Transverse colon (tissue), 4 donors: ENCODE results near the gene CFAP65. TPM values are rescaled to one million over a fixed set of nuclear protein-coding genes. Genes with fewer than 3 reads are reported as not detected.

ENCODE experiments used
- DNase-seq: peaks from one replicate; pipeline ENCODE4 v3.0.0-alpha.2; 2019
- H3K27ac ChIP-seq, 4 donors: fragments of 200-600 bp; sonication (generic); 2 replicates each; pipeline ENCODE4 v1.5.1; 2016 to 2018; ENCODE audit warnings: inconsistent platforms in 4 of 4
- H3K27me3 ChIP-seq: fragments of 200-600 bp; sonication (generic); 2 replicates; pipeline ENCODE4 v1.5.1; 2017; ENCODE audit warnings: inconsistent platforms
- H3K36me3 ChIP-seq, 4 donors: fragments of 200-600 bp; sonication (generic); 2 replicates each; pipeline ENCODE4 v1.5.1; 2017 to 2019; ENCODE audit warnings: inconsistent platforms in 4 of 4
- H3K4me1 ChIP-seq, 4 donors: fragments of 200-600 bp; sonication (generic); 2 replicates each; pipeline ENCODE4 v1.5.1; 2017 to 2020; ENCODE audit warnings: inconsistent platforms in 4 of 4
- H3K4me3 ChIP-seq, 4 donors: fragments of 200-600 bp; sonication (generic); 1 replicate in 1 of 4; 2 replicates in 3 of 4; pipeline versions ENCODE4 v1.5.1 to v1.6.1; 2017 to 2019; ENCODE audit warnings: inconsistent platforms in 4 of 4
- H3K9me3 ChIP-seq, 2 donors: fragments of 200-600 bp; sonication (generic); 2 replicates each; pipeline ENCODE4 v1.5.1; 2017 to 2019; ENCODE audit warnings: inconsistent platforms in 2 of 2
- CTCF ChIP-seq, 5 experiments: fragments of 200-600 bp in 3 of 5; fragments of 450-650 bp in 2 of 5; sonication (generic) in 3 of 5; IDR thresholded peaks; 1 replicate in 2 of 5; 2 replicates in 3 of 5; pipeline ENCODE4 v1.5.1; 2016 to 2017; ENCODE audit warnings: antibody characterized with exemption in 5 of 5, inconsistent platforms in 3 of 5, mild to moderate bottlenecking in 2 of 5, moderate library complexity in 1 of 5
- EP300 ChIP-seq: sonication (generic); formaldehyde crosslinking; IDR thresholded peaks from one replicate; pipeline ENCODE4 v1.6.1; 2017; ENCODE audit warnings: antibody characterized with exemption, low read depth
- POLR2A ChIP-seq: fragments of 450-650 bp; IDR thresholded peaks from one replicate; pipeline ENCODE4 v1.6.1; 2016; ENCODE audit warnings: antibody characterized with exemption, mild to moderate bottlenecking, moderate library complexity
- POLR2AphosphoS5 ChIP-seq, 3 donors: sonication (generic); formaldehyde crosslinking; IDR thresholded peaks; one replicate each; pipeline ENCODE4 v1.6.1; 2016; ENCODE audit warnings: antibody characterized with exemption in 3 of 3
- WGBS, 2 donors: methylation state at CpG; one replicate each; pipeline ENCODE4 v1.1.5; 2018; ENCODE audit warnings: low coverage in 1 of 2; 5-methylcytosine and 5-hydroxymethylcytosine counted together
- in situ Hi-C, 4 donors: fragments of 200-750 bp; cut with MboI; loops; one replicate each; pipeline versions ENCODE4 v1.15.0 to v1.15.1; 2017; ENCODE audit warnings: low sequenced_read_pairs in 3 of 4, low pct_ligation_motif_present in 1 of 4, low pct_unique_long_range_greater_than_20kb in 1 of 4
- intact Hi-C: fragments of 100-400 bp; cut with DNase I; formaldehyde crosslinking; loops from one replicate; pipeline ENCODE4 v1.15.1; 2023; ENCODE audit warnings: low total_unique reads
- total RNA-seq, 4 donors: library from RNA; depleted of rRNA; stranded (reverse); fragments of >200 nt; gene quantifications; one replicate each; pipeline ENCODE4 v1.1.0, GENCODE V29; 2016

The CFAP65 gene
- total RNA-seq, 4 donors from 2014 or later = 0.64 to 3.0 (median 1.5) TPM; not detected in 1

GRCh38 chr2:218961229-218961628, 80.1 kb downstream of the CFAP65 start:
- H3K4me3 ChIP-seq = no peak overlapping the region
- WGBS, 2 donors = 12 to 22% methylated on average over 1 to 4 of the region's 4 CpGs
- H3K36me3 ChIP-seq = no peaks in the 10 kb centered on the region
- peaks cover 98% of the 10 kb centered on the region for H3K27me3 ChIP-seq
- H3K4me1 ChIP-seq = peaks cover 0 to 18% (median 13%) of the 10 kb centered on the region in 4 donors
- no peak for TF ChIP-seq POLR2A
- TF ChIP-seq EP300 = no peak
- no peak for TF ChIP-seq CTCF (IDR thresholded peaks at IDR 0.05)
- TF ChIP-seq POLR2AphosphoS5 (IDR thresholded peaks at IDR 0.05) = no peak
- intact Hi-C loops = no loop called here
- in situ Hi-C loops = no loop called here
- H3K27ac ChIP-seq = no peak overlapping the region
- H3K9me3 ChIP-seq = no peaks in the 10 kb centered on the region
- DNase-seq = no peak

GRCh38 chr2:218960309-218961165, 80.8 kb downstream of the CFAP65 start:
- H3K27me3 ChIP-seq = peaks cover 98% of the 10 kb centered on the region
- H3K9me3 ChIP-seq = no peaks in the 10 kb centered on the region
- TF ChIP-seq POLR2AphosphoS5 (IDR thresholded peaks at IDR 0.05) = no peak
- TF ChIP-seq POLR2A = no peak
- no peak for TF ChIP-seq CTCF (IDR thresholded peaks at IDR 0.05)
- TF ChIP-seq EP300 = no peak
- DNase-seq = no peak
- H3K4me1 ChIP-seq = peaks cover 0 to 18% (median 13%) of the 10 kb centered on the region in 4 donors
- no peaks in the 10 kb centered on the region for H3K36me3 ChIP-seq
- no peak overlapping the region for H3K27ac ChIP-seq
- 5% methylated on average over 65 of the region's 87 CpGs; no CpG with 5 or more reads in 1 of the 2 donors for WGBS, 2 donors
- peak overlapping the region in 1 of 4 donors; percentile 41 for H3K4me3 ChIP-seq
- in situ Hi-C loops (no loop called here), intact Hi-C loops (no loop called here)

- no peak for DNase-seq
- intact Hi-C loops (no loop called here), in situ Hi-C loops (no loop called here)
- Histone ChIP-seq H3K27ac (no peak overlapping the region), H3K27me3 (peaks cover 98% of the 10 kb centered on the region), H3K4me3 (peak overlapping the region; percentile 1 to 56 (median 34)), H3K36me3 (no peaks in the 10 kb centered on the region), H3K4me1 (peaks cover 0 to 18% (median 13%) of the 10 kb centered on the region in 4 donors), H3K9me3 (no peaks in the 10 kb centered on the region)
- TF ChIP-seq POLR2A = no peak
- TF ChIP-seq CTCF (IDR thresholded peaks at IDR 0.05) = no peak
- TF ChIP-seq EP300 = no peak
- no peak for TF ChIP-seq POLR2AphosphoS5 (IDR thresholded peaks at IDR 0.05)
- 4% methylated on average over 40 of the region's 67 CpGs; no CpG with 5 or more reads in 1 of the 2 donors for WGBS, 2 donors
These were observed 81.5 kb downstream of the CFAP65 start for GRCh38 chr2:218959761-218960308.

GRCh38 chr2:218959141-218959731, 82.1 kb downstream of the CFAP65 start, which contains the start of gene CDK5R2:
Gene CDK5R2 (plus strand): TSS chr2:218959666. CDS start chr2:218959821, 155 bp downstream.
- 0 to 4% methylated on average over 1 to 37 of the region's 37 CpGs for WGBS, 2 donors
- in situ Hi-C loops = no loop called here
- peaks cover 98% of the 10 kb centered on the region for H3K27me3 ChIP-seq
- no peaks in the 10 kb centered on the region for H3K36me3 ChIP-seq
- H3K4me1 ChIP-seq = peaks cover 0 to 18% (median 13%) of the 10 kb centered on the region in 4 donors
- no peak for TF ChIP-seq EP300
- no peak for TF ChIP-seq CTCF (IDR thresholded peaks at IDR 0.05)
- no peak for TF ChIP-seq POLR2A
- TF ChIP-seq POLR2AphosphoS5 (IDR thresholded peaks at IDR 0.05) = no peak
- intact Hi-C loops = no loop called here
- peak; percentile 81 for DNase-seq
- H3K27ac ChIP-seq = no peak within 1 kb of the TSS
- H3K4me3 ChIP-seq = peak within 1 kb of the TSS; percentile 1 to 56 (median 34)
- H3K9me3 ChIP-seq = no peaks in the 10 kb centered on the region
